Measurements from ENCODE around the gene TREM1. TPM values are rescaled to one million over a fixed set of nuclear protein-coding genes. Genes with fewer than 3 reads are reported as not detected.

The TREM1 gene
- total and polyA plus RNA-seq, 7 donors, result 0.36 to 6.0 (median 1.8) TPM

GRCh38 chr6:41224800-41225199, 61.7 kb downstream of the TREM1 start:
- TF ChIP-seq EP300 (IDR thresholded peaks at IDR 0.05) (no peak), POLR2AphosphoS5 (IDR thresholded peaks at IDR 0.05) (no peak), CTCF (IDR thresholded peaks at IDR 0.05) (no peak), POLR2A (IDR thresholded peaks at IDR 0.05) (no peak)
- Histone ChIP-seq H3K4me1 (no peaks in the 10 kb centered on the region), H3K27ac (no peak overlapping the region), H3K27me3 (peaks cover 0 to 3% (median 0%) of the 10 kb centered on the region in 3 donors), H3K36me3 (no peaks in the 10 kb centered on the region), H3K4me3 (no peak overlapping the region), H3K9me3 (peaks cover 0 to 7% (median 0%) of the 10 kb centered on the region in 4 donors)
- WGBS, 2 donors, result 87 to 88% methylated on average over 1 of the region's 1 CpG
- DNase-seq, result no peak
- intact Hi-C loops (cut with DNase I), result no loop called here

Small RNA genes lying within 50 kb of the gene (small RNA-seq; reads per million reads assigned to genes)
- 0 reads per million in 3 donors for gene AL391903.2
- 0 reads per million in 3 donors for gene AL391903.3
- 1.1 to 2.2 (median 1.8) reads per million in 3 donors for gene RNA5SP207
- gene RNU6-643P, result 0 reads per million in 3 donors

Other genes starting within 250 kb of the TREM1 start
- gene UNC5CL, start 247.5 kb downstream of the TREM1 start, total RNA-seq, result 1 to 10 TPM in 2 of 4 donors, under 1 TPM in 2; 0.36 to 1.8 (median 0.82) TPM
- 1 to 10 TPM in 2 of 3 donors, under 1 TPM in 1; 0.46 to 6.0 (median 1.2) TPM for gene UNC5CL, start 247.5 kb downstream of the TREM1 start, polyA plus RNA-seq
- not detected for gene TSPO2, start 244.2 kb downstream of the TREM1 start, total RNA-seq
- under 1 TPM in 1 of 3 donors, not detected in 2; 0.48 TPM for gene TSPO2, start 244.2 kb downstream of the TREM1 start, polyA plus RNA-seq
- 1 to 10 TPM in 1 of 4 donors, under 1 TPM in 3; 0.66 to 1.1 (median 0.70) TPM for gene APOBEC2, start 233.5 kb downstream of the TREM1 start, total RNA-seq
- under 1 TPM in 1 of 3 donors, not detected in 2; 0.20 TPM for gene APOBEC2, start 233.5 kb downstream of the TREM1 start, polyA plus RNA-seq
- 10 to 100 TPM; 14.0 to 26.0 (median 17.0) TPM for gene OARD1, start 214.3 kb downstream of the TREM1 start, total RNA-seq
- 10 to 100 TPM; 37.8 to 54.8 (median 53.5) TPM for gene OARD1, start 214.3 kb downstream of the TREM1 start, polyA plus RNA-seq
- 10 to 100 TPM in 3 of 4 donors, 1 to 10 TPM in 1; 7.6 to 12.1 (median 10.9) TPM for gene NFYA, start 213.7 kb downstream of the TREM1 start, total RNA-seq
- 10 to 100 TPM in 1 of 3 donors, 1 to 10 TPM in 2; 7.4 to 12.8 (median 7.8) TPM for gene NFYA, start 213.7 kb downstream of the TREM1 start, polyA plus RNA-seq
- gene TREML1, start 132.3 kb downstream of the TREM1 start, total RNA-seq, result 1 to 10 TPM in 1 of 4 donors, not detected in 3; 3.3 TPM
- gene TREML1, start 132.3 kb downstream of the TREM1 start, polyA plus RNA-seq, result under 1 TPM in 1 of 3 donors, not detected in 2; 0.48 TPM
- 1 to 10 TPM in 3 of 4 donors, not detected in 1; 1.6 to 3.6 (median 3.3) TPM for gene TREM2, start 123.6 kb downstream of the TREM1 start, total RNA-seq
- gene TREM2, start 123.6 kb downstream of the TREM1 start, polyA plus RNA-seq, result 1 to 10 TPM in 2 of 3 donors, under 1 TPM in 1; 0.83 to 7.4 (median 4.2) TPM
- gene TREML2, start 85.5 kb downstream of the TREM1 start, total RNA-seq, result not detected
- 1 to 10 TPM in 1 of 3 donors, not detected in 2; 3.7 TPM for gene TREML2, start 85.5 kb downstream of the TREM1 start, polyA plus RNA-seq
- not detected for gene TREML4, start 58.3 kb downstream of the TREM1 start, total RNA-seq
- under 1 TPM in 1 of 3 donors, not detected in 2; 0.22 TPM for gene TREML4, start 58.3 kb downstream of the TREM1 start, polyA plus RNA-seq
- not detected for gene NCR2, start 48.9 kb upstream of the TREM1 start, total RNA-seq
- under 1 TPM in 1 of 3 donors, not detected in 2; 0.20 TPM for gene NCR2, start 48.9 kb upstream of the TREM1 start, polyA plus RNA-seq

Data from sigmoid colon (tissue), 7 donors.